Endothelial cell (in vitro differentiated cells): ENCODE measurements around the gene ZNF407. TPM values are rescaled to one million over a fixed set of nuclear protein-coding genes. Genes with fewer than 3 reads are reported as not detected.

ENCODE experiments used
- DNase-seq: peaks from one replicate; pipeline ENCODE4 v3.0.0; 2021; ENCODE audit warnings: low spot score
- H3K27ac Mint-ChIP-seq: one replicate; pipeline ENCODE4 v1.8.0; 2021; ENCODE audit warnings: mixed read lengths, inconsistent platforms; ENCODE audit not compliant: unreplicated experiment
- H3K27me3 Mint-ChIP-seq: one replicate; pipeline ENCODE4 v1.8.0; 2021; ENCODE audit warnings: mild to moderate bottlenecking, moderate library complexity, mixed read lengths, inconsistent platforms; ENCODE audit not compliant: unreplicated experiment
- H3K36me3 Mint-ChIP-seq: one replicate; pipeline ENCODE4 v1.8.0; 2021; ENCODE audit warnings: mild to moderate bottlenecking, low read depth, mixed read lengths, inconsistent platforms; ENCODE audit not compliant: unreplicated experiment
- H3K4me1 Mint-ChIP-seq: one replicate; pipeline ENCODE4 v1.8.0; 2021; ENCODE audit warnings: mild to moderate bottlenecking, mixed read lengths, inconsistent platforms; ENCODE audit not compliant: unreplicated experiment
- H3K4me3 Mint-ChIP-seq: one replicate; pipeline ENCODE4 v1.8.0; 2021; ENCODE audit warnings: mild to moderate bottlenecking, mixed read lengths, inconsistent platforms; ENCODE audit not compliant: unreplicated experiment
- H3K9me3 Mint-ChIP-seq: one replicate; pipeline ENCODE4 v1.8.0; 2021; ENCODE audit warnings: mixed read lengths, inconsistent platforms; ENCODE audit not compliant: unreplicated experiment
- CTCF ChIP-seq: fragments of 200-600 bp; sonication (generic); IDR thresholded peaks from one replicate; pipeline ENCODE4 v1.5.0; 2021; ENCODE audit warnings: antibody characterized with exemption; ENCODE audit not compliant: unreplicated experiment
- total RNA-seq: library from RNA; stranded (reverse); fragmentation: NEBNext Ultra II Directional; extraction: Animal tissue kit (Norgen Biotek cat#: 25700); gene quantifications from one replicate; pipeline ENCODE4 v1.2.1, GENCODE V29; 2021; ENCODE audit not compliant: unreplicated experiment

ZNF407 gene
- total RNA-seq, 1 donor from 2014 or later: 16.8 TPM

GRCh38 chr18:74714120-74714519 lies 116.5 kb downstream of the ZNF407 start:
- H3K9me3 Mint-ChIP-seq: no peaks in the 10 kb centered on the region
- no peak for TF ChIP-seq CTCF
- H3K4me1 Mint-ChIP-seq: peaks cover 21% of the 10 kb centered on the region
- H3K36me3 Mint-ChIP-seq: no peaks in the 10 kb centered on the region
- H3K27ac Mint-ChIP-seq: no peak overlapping the region
- peaks cover 3% of the 10 kb centered on the region for H3K27me3 Mint-ChIP-seq
- DNase-seq: no peak
- H3K4me3 Mint-ChIP-seq: no peak overlapping the region

DNA sequence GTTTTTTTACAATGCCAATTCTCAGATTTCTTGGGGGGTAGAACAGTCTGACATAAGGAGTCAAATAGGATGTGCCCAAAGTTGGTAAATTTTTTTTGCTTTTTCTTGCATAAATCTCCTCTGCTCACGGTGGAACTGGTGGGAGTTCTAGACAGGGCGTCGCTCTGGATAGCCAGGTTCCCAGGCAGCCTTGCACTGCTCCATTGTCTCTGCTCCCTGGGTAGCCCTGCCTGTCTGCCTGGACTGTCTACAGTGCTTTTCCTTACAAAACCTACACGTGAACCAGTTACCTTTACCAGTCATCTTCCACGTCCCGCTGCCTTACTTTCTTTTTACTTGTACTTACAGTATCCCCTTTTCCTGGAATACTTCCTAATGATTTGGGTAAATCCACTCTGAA lies 117.1 kb downstream of the ZNF407 start:
- Mint-ChIP-seq H3K9me3 (no peaks in the 10 kb centered on the region), H3K27me3 (peaks cover 3% of the 10 kb centered on the region), H3K36me3 (no peaks in the 10 kb centered on the region), H3K27ac (no peak overlapping the region), H3K4me3 (no peak overlapping the region), H3K4me1 (peaks cover 21% of the 10 kb centered on the region)
- no peak for TF ChIP-seq CTCF
- peak; percentile 17 for DNase-seq

DNA sequence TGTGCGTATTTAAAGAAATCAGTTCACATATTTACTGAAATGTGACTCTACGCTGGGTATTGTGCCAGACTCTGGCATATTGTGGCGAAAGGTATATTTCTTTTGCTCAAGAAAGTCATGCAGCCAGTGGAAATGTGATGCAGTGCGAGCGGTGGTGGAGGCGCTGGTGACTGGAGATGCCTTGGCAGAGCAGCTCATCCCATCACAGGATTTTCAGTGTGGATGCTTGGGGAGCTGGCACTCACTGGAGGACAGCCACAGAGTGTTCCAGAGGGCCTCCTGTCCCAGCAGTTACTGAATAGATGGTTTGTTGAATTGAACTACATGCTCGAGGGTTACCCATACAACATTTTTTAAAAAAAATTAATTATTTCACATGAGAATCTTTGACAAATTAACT lies 117.6 kb downstream of the ZNF407 start:
- H3K4me1 Mint-ChIP-seq: peaks cover 21% of the 10 kb centered on the region
- H3K9me3 Mint-ChIP-seq: no peaks in the 10 kb centered on the region
- no peak overlapping the region for H3K4me3 Mint-ChIP-seq
- no peak for DNase-seq
- peaks cover 3% of the 10 kb centered on the region for H3K27me3 Mint-ChIP-seq
- TF ChIP-seq CTCF: no peak
- no peak overlapping the region for H3K27ac Mint-ChIP-seq
- H3K36me3 Mint-ChIP-seq: no peaks in the 10 kb centered on the region

DNA sequence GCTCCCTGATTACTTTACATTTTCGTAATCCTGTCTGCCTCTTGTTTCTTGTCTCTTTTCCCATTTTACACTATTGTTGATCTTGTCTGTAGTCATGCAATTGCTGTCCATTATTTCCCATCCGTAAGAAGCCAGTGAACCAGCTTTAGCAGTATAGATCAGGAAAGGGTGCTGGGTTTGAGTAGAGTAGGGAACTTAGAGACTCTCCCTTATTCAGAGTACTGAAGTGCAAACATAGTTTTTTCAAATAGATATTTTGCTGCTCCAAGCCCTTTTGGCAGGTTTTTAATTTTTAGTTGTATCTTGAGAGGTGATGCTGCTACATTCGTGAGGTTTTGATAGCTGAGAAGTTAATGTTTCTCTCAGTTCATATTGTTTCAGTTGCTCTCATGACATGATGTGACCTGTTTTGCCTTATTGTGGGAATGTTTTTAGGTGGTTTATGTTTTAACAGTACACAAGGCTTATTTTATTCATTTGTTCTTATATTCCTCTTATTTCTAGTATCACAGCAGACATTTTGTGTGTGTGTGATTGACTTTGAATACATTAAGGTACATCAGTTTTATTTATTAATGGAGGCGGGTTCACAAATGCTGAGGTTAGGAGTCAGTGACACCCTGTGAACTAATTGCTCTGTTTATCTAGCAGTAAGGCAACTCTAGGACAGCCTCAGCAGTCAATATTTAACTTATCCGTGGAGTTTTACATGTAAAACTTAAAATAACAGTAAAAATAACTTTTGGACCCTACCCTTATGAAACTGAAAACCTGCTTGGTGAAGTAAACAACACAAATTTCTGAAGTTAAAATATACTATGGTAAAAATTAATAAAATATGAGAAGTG lies 118.4 kb downstream of the ZNF407 start:
- peaks cover 3% of the 10 kb centered on the region for H3K27me3 Mint-ChIP-seq
- H3K27ac Mint-ChIP-seq: no peak overlapping the region
- H3K9me3 Mint-ChIP-seq: no peaks in the 10 kb centered on the region
- H3K4me1 Mint-ChIP-seq: peaks cover 23% of the 10 kb centered on the region
- H3K4me3 Mint-ChIP-seq: no peak overlapping the region
- no peak for TF ChIP-seq CTCF
- DNase-seq: no peak
- no peaks in the 10 kb centered on the region for H3K36me3 Mint-ChIP-seq

- H3K27ac Mint-ChIP-seq: peak overlapping the region; percentile 94
- no peaks in the 10 kb centered on the region for H3K36me3 Mint-ChIP-seq
- no peaks in the 10 kb centered on the region for H3K27me3 Mint-ChIP-seq
- H3K4me3 Mint-ChIP-seq: peak overlapping the region; percentile 43
- no peak for DNase-seq
- no peaks in the 10 kb centered on the region for H3K9me3 Mint-ChIP-seq
- H3K4me1 Mint-ChIP-seq: peaks cover 32% of the 10 kb centered on the region
- TF ChIP-seq CTCF: no peak
Measured at GRCh38 chr18:74718312-74718711, 120.6 kb downstream of the ZNF407 start.
